Liver (tissue), 9 donors: ENCODE data around the gene HRCT1. TPM values are rescaled to one million over a fixed set of nuclear protein-coding genes. Genes with fewer than 3 reads are reported as not detected.

Experiments
- DNase-seq: peaks from one replicate; pipeline ENCODE4 v3.0.0-alpha.2; 2017; ENCODE audit warnings: low spot score
- H3K27ac ChIP-seq, 2 donors: one replicate each; pipeline ENCODE4 v1.7.0; 2013; ENCODE audit warnings: inconsistent platforms in 2 of 2, low read length in 2 of 2, control low read depth in 1 of 2, low read depth in 1 of 2, mild to moderate bottlenecking in 1 of 2
- H3K27me3 ChIP-seq, 4 donors: one replicate each; pipeline versions ENCODE4 v1.6.1 to v1.7.0; 2013; ENCODE audit warnings: low read length in 3 of 4, inconsistent platforms in 1 of 4, mild to moderate bottlenecking in 1 of 4, moderate library complexity in 1 of 4; ENCODE audit not compliant: control insufficient read depth in 4 of 4, insufficient read depth in 4 of 4
- H3K36me3 ChIP-seq, 4 donors: one replicate each; pipeline versions ENCODE4 v1.6.1 to v1.7.0; 2013; ENCODE audit warnings: low read length in 3 of 4, mild to moderate bottlenecking in 3 of 4, low read depth in 1 of 4, moderate library complexity in 1 of 4; ENCODE audit not compliant: control insufficient read depth in 4 of 4, insufficient read depth in 3 of 4
- H3K4me1 ChIP-seq, 4 donors: one replicate each; pipeline versions ENCODE4 v1.6.1 to v1.7.0; 2013; ENCODE audit warnings: low read length in 3 of 4, mild to moderate bottlenecking in 3 of 4, moderate library complexity in 1 of 4; ENCODE audit not compliant: control insufficient read depth in 4 of 4, insufficient read depth in 4 of 4
- H3K4me3 ChIP-seq, 3 donors: one replicate each; pipeline versions ENCODE4 v1.6.1 to v1.7.0; 2013; ENCODE audit warnings: low read length in 3 of 3, control low read depth in 1 of 3, low read depth in 1 of 3, mild to moderate bottlenecking in 1 of 3
- H3K9ac ChIP-seq, 2 donors: one replicate each; pipeline ENCODE4 v1.7.0; 2013; ENCODE audit warnings: low read length in 2 of 2, mild to moderate bottlenecking in 2 of 2, moderate library complexity in 2 of 2, control low read depth in 1 of 2, low read depth in 1 of 2
- H3K9me3 ChIP-seq, 4 donors: one replicate each; pipeline versions ENCODE4 v1.6.1 to v1.7.0; 2013; ENCODE audit warnings: low read length in 3 of 4; ENCODE audit not compliant: control insufficient read depth in 4 of 4
- ATF3 ChIP-seq: IDR thresholded peaks from 2 replicates; pipeline ENCODE4 v1.6.1; 2016; ENCODE audit warnings: antibody characterized with exemption
- CTCF ChIP-seq: fragments of 150-350 bp; IDR thresholded peaks from 2 replicates; pipeline ENCODE4 v1.5.1; 2017; ENCODE audit warnings: improper control_type of control experiment, low read depth, low read length; ENCODE audit not compliant: missing input control
- EGR1 ChIP-seq, 2 donors: IDR thresholded peaks; 2 replicates each; pipeline ENCODE4 v1.6.1; 2016 to 2018; ENCODE audit warnings: antibody characterized with exemption in 2 of 2, low read depth in 2 of 2
- FOXA1 ChIP-seq: IDR thresholded peaks from 2 replicates; pipeline ENCODE4 v1.6.1; 2016; ENCODE audit warnings: antibody characterized with exemption
- FOXA2 ChIP-seq: IDR thresholded peaks from 2 replicates; pipeline ENCODE4 v1.6.1; 2016; ENCODE audit warnings: antibody characterized with exemption
- GABPA ChIP-seq, 2 donors: IDR thresholded peaks in 1 of 2; conservative IDR thresholded peaks in 1 of 2; 2 replicates each; pipeline ENCODE4 v1.6.1; 2016; ENCODE audit warnings: antibody characterized with exemption in 2 of 2, mild to moderate bottlenecking in 1 of 2, moderate library complexity in 1 of 2
- HNF4A ChIP-seq, 2 donors: conservative IDR thresholded peaks; 2 replicates each; pipeline ENCODE4 v1.6.1; 2016; ENCODE audit warnings: antibody characterized with exemption in 2 of 2, mild to moderate bottlenecking in 2 of 2
- HNF4G ChIP-seq: IDR thresholded peaks from 2 replicates; pipeline ENCODE4 v1.6.1; 2016; ENCODE audit warnings: antibody characterized with exemption
- JUND ChIP-seq, 2 donors: IDR thresholded peaks; 2 replicates each; pipeline ENCODE4 v1.6.1; 2016; ENCODE audit warnings: antibody characterized with exemption in 2 of 2
- MAX ChIP-seq: IDR thresholded peaks from 2 replicates; pipeline ENCODE4 v1.6.1; 2016; ENCODE audit warnings: antibody characterized with exemption
- NR2F2 ChIP-seq: IDR thresholded peaks from 2 replicates; pipeline ENCODE4 v1.6.1; 2016; ENCODE audit warnings: antibody characterized with exemption
- RAD21 ChIP-seq, 2 donors: IDR thresholded peaks; 2 replicates each; pipeline ENCODE4 v1.6.1; 2016; ENCODE audit warnings: antibody characterized with exemption in 2 of 2, mild to moderate bottlenecking in 2 of 2
- REST ChIP-seq: IDR thresholded peaks from 2 replicates; pipeline ENCODE4 v1.6.1; 2016; ENCODE audit warnings: antibody characterized with exemption, mild to moderate bottlenecking
- RXRA ChIP-seq, 2 donors: IDR thresholded peaks; 2 replicates each; pipeline ENCODE4 v1.6.1; 2017 to 2018; ENCODE audit warnings: antibody characterized with exemption in 2 of 2, mild to moderate bottlenecking in 1 of 2
- SP1 ChIP-seq: IDR thresholded peaks from 2 replicates; pipeline ENCODE4 v1.6.1; 2018; ENCODE audit warnings: antibody characterized with exemption, mild to moderate bottlenecking
- TAF1 ChIP-seq: conservative IDR thresholded peaks from 2 replicates; pipeline ENCODE4 v1.6.1; 2016; ENCODE audit warnings: antibody characterized with exemption, mild to moderate bottlenecking
- YY1 ChIP-seq: IDR thresholded peaks from 2 replicates; pipeline ENCODE4 v1.6.1; 2016; ENCODE audit warnings: antibody characterized with exemption, mild to moderate bottlenecking
- ZBTB33 ChIP-seq: IDR thresholded peaks from 2 replicates; pipeline ENCODE4 v1.6.1; 2016; ENCODE audit warnings: antibody characterized with exemption
- WGBS: extraction: QIAGEN DNeasy Blood & Tissue Kit; methylation state at CpG from one replicate; pipeline ENCODE4 v1.1.7; 2013; 5-methylcytosine and 5-hydroxymethylcytosine counted together
- polyA plus RNA-seq, 2 donors: library from polyadenylated mRNA; stranded (reverse) in 1 of 2; unstranded in 1 of 2; fragments of 200-250 nt in 1 of 2; fragments of >200 nt in 1 of 2; fragmentation: Nextera tagmentation in 1 of 2; extraction: Ambion mirVana in 1 of 2; gene quantifications; one replicate each; pipeline versions ENCODE4 v1.2.1 to v1.2.3, GENCODE V29; 2013 to 2015
- total RNA-seq, 2 donors: library from RNA; depleted of rRNA; stranded (reverse); fragments of >200 nt; gene quantifications; one replicate each; pipeline ENCODE4 v1.2.3, GENCODE V29; 2014
- donor health status: healthy.
- donor health status: healthy.
- donor health status: healthy.
- donor health status: healthy.
- donor health status: healthy.

HRCT1 gene
- total and polyA plus RNA-seq, 4 donors, result 0.08 to 2.9 (median 0.27) TPM

GRCh38 chr9:35872505-35872904, 33.5 kb upstream of the HRCT1 start:
- Histone ChIP-seq H3K27ac (no peak overlapping the region), H3K4me3 (no peak overlapping the region), H3K9ac (no peak overlapping the region), H3K4me1 (no peaks in the 10 kb centered on the region), H3K9me3 (peaks cover 0 to 2% (median 0%) of the 10 kb centered on the region in 4 donors), H3K27me3 (no peaks in the 10 kb centered on the region), H3K36me3 (no peaks in the 10 kb centered on the region)
- TF ChIP-seq FOXA2 (no peak), GABPA (IDR thresholded peaks at IDR 0.05 in 1 of 2, conservative IDR thresholded peaks at IDR 0.05 in 1 of 2) (no peak), RAD21 (IDR thresholded peaks at IDR 0.05) (no peak), NR2F2 (no peak), CTCF (no peak), SP1 (no peak), MAX (no peak), TAF1 (no peak), JUND (IDR thresholded peaks at IDR 0.05) (no peak), HNF4G (no peak), EGR1 (IDR thresholded peaks at IDR 0.05; ENCODE audit: low read depth in 2 of 2) (no peak), FOXA1 (no peak), RXRA (IDR thresholded peaks at IDR 0.05) (no peak), REST (no peak), YY1 (no peak), ZBTB33 (no peak), ATF3 (no peak), HNF4A (conservative IDR thresholded peaks at IDR 0.05) (no peak)
- no peak for DNase-seq
- 69% methylated on average over 3 of the region's 3 CpGs for WGBS
